ENCODE data around the gene SPTBN4.

DNA sequence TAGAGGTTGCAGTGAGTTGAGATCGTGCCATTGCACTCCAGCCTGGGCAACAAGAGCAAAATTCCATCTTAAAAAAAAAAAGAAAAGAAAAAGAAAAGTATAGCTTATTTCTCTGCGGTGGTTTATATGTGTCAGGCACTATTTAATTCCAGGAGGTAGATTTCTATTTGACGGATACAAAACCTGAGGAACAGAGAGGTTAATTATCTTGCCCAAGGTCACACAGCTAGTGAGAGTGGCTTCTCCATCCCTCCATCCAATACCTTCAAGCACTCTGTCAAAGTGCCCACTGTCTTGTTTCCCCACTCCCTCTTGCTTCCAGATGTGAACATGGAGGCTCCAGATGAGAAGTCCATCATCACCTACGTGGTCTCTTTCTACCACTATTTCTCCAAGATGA lies 34.8 kb downstream of the SPTBN4 start:
- TF ChIP-seq FOS (IDR thresholded peaks at IDR 0.05; ENCODE audit: low read depth, low read length): no peak
- no peak for TF ChIP-seq CTCF (conservative IDR thresholded peaks at IDR 0.05; ENCODE audit: low read depth, low read length)
- no peak for TF ChIP-seq SMC3 (IDR thresholded peaks at IDR 0.05; ENCODE audit: low read depth, low read length)
- no peak for TF ChIP-seq CEBPB (IDR thresholded peaks at IDR 0.05; ENCODE audit: low read depth, low read length)
